OCI-LY3 (cell line): Measurements from ENCODE around the gene ATRX.
"Not testable (repeated sequence)": the region's sequence is repeated elsewhere in the genome, so short reads cannot be mapped to it uniquely, and the experiment has no call there.

Experiments
- H2AFZ ChIP-seq: fragments of 200-600, 300-600 bp; shearing (Covaris generic); 2 replicates; pipeline ENCODE4 v1.6.0; 2014; ENCODE audit warnings: antibody characterized with exemption, low read depth, low read length
- H3K27ac ChIP-seq: fragments of 200-600, 300-600 bp; sonication (generic); 2 replicates; pipeline ENCODE4 v1.5.1; 2014; ENCODE audit warnings: mild to moderate bottlenecking, low read length, moderate library complexity, mixed read lengths
- H3K27me3 ChIP-seq: fragments of 200-600, 300-600 bp; sonication (generic); 2 replicates; pipeline ENCODE4 v1.6.1; 2014; ENCODE audit warnings: low read depth, low read length, mixed read lengths
- H3K36me3 ChIP-seq: fragments of 200-600, 300-600 bp; sonication (generic); replicated peaks from 2 replicates; pipeline ENCODE3; 2014; ENCODE audit warnings: low read depth, low read length, mixed read lengths
- H3K4me1 ChIP-seq: fragments of 300-600, 200-600 bp; sonication (generic); 2 replicates; pipeline ENCODE4 v1.6.1; 2014; ENCODE audit warnings: low read length, mixed read lengths
- H3K4me2 ChIP-seq: fragments of 200-600, 300-600 bp; sonication (generic); 2 replicates; pipeline ENCODE4 v1.6.1; 2014; ENCODE audit warnings: low read length, mixed read lengths
- H3K4me3 ChIP-seq: fragments of 300-600, 200-600 bp; sonication (generic); 2 replicates; pipeline ENCODE4 v1.5.1; 2014; ENCODE audit warnings: antibody characterized with exemption, mild to moderate bottlenecking, low read length, moderate library complexity
- H3K79me2 ChIP-seq: fragments of 300-600, 200-600 bp; shearing (Covaris generic); 2 replicates; pipeline ENCODE4 v1.6.1; 2014; ENCODE audit warnings: mild to moderate bottlenecking, low read length, mixed read lengths
- H3K9ac ChIP-seq: fragments of 300-600, 200-600 bp; shearing (Covaris generic); 2 replicates; pipeline ENCODE4 v1.6.0; 2014; ENCODE audit warnings: mild to moderate bottlenecking, low read length, moderate library complexity
- H3K9me3 ChIP-seq: fragments of 200-600, 300-600 bp; shearing (Covaris generic); 2 replicates; pipeline ENCODE4 v1.6.1; 2014; ENCODE audit warnings: low read length, mixed read lengths; ENCODE audit not compliant: insufficient read depth
- H4K20me1 ChIP-seq: fragments of 200-600, 300-600 bp; sonication (generic); 2 replicates; pipeline ENCODE4 v1.6.1; 2016; ENCODE audit warnings: low read length, mixed read lengths; ENCODE audit not compliant: insufficient read depth
- CTCF ChIP-seq: fragments of 200-600, 300-600 bp; sonication (generic); IDR thresholded peaks from 2 replicates; pipeline ENCODE4 v1.5.1; 2014; ENCODE audit warnings: antibody characterized with exemption, low read length, low read depth
- EZH2phosphoT487 ChIP-seq: fragments of 200-600 bp; shearing (Covaris generic); IDR thresholded peaks from 2 replicates; pipeline ENCODE4 v1.6.1; 2018; ENCODE audit warnings: antibody characterized with exemption, mixed run types, low read depth

The ATRX gene

GRCh38 chrX:77510007-77510406, 276.0 kb downstream of the ATRX start:
- H3K4me3 ChIP-seq: no peak overlapping the region
- H3K9me3 ChIP-seq: no peaks in the 10 kb centered on the region
- no peak overlapping the region for H3K27ac ChIP-seq
- no peak overlapping the region for H3K9ac ChIP-seq
- no peaks in the 10 kb centered on the region for H3K27me3 ChIP-seq
- peaks cover 9% of the 10 kb centered on the region for H3K36me3 ChIP-seq
- no peaks in the 10 kb centered on the region for H4K20me1 ChIP-seq
- H3K79me2 ChIP-seq: no peaks in the 10 kb centered on the region
- TF ChIP-seq EZH2phosphoT487 (no peak), CTCF (no peak)
- H3K4me2 ChIP-seq: no peak overlapping the region
- H2AFZ ChIP-seq: no peak overlapping the region
- no peaks in the 10 kb centered on the region for H3K4me1 ChIP-seq

GRCh38 chrX:77505227-77505626, 280.8 kb downstream of the ATRX start:
- TF ChIP-seq EZH2phosphoT487 (no peak), CTCF (no peak)
- H3K4me2 ChIP-seq: no peak overlapping the region

GRCh38 chrX:77502951-77503525, 283.0 kb downstream of the ATRX start:
- no peak overlapping the region for H3K4me2 ChIP-seq
- H4K20me1 ChIP-seq: no peaks in the 10 kb centered on the region
- TF ChIP-seq CTCF (no peak), EZH2phosphoT487 (no peak)
- no peak overlapping the region for H3K27ac ChIP-seq
- H2AFZ ChIP-seq: no peak overlapping the region
- H3K4me1 ChIP-seq: peaks cover 5% of the 10 kb centered on the region; the same call in 1 of the 2 replicates
- no peaks in the 10 kb centered on the region for H3K9me3 ChIP-seq
- H3K36me3 ChIP-seq: peaks cover 5% of the 10 kb centered on the region
- H3K4me3 ChIP-seq: no peak overlapping the region
- H3K27me3 ChIP-seq: no peaks in the 10 kb centered on the region
- H3K9ac ChIP-seq: no peak overlapping the region
- no peaks in the 10 kb centered on the region for H3K79me2 ChIP-seq

More at GRCh38 chrX:77505227-77505626, 280.8 kb downstream of the ATRX start:
- Histone ChIP-seq H3K9ac (no peak overlapping the region), H4K20me1 (no peaks in the 10 kb centered on the region), H3K4me3 (no peak overlapping the region), H3K4me1 (peaks cover 5% of the 10 kb centered on the region; the same call in 1 of the 2 replicates), H3K27ac (no peak overlapping the region), H2AFZ (no peak overlapping the region), H3K27me3 (no peaks in the 10 kb centered on the region), H3K36me3 (peaks cover 9% of the 10 kb centered on the region), H3K79me2 (no peaks in the 10 kb centered on the region), H3K9me3 (no peaks in the 10 kb centered on the region)

GRCh38 chrX:77500164-77500563, 285.9 kb downstream of the ATRX start:
- not testable (repeated sequence) for H3K4me2 ChIP-seq, H3K79me2 ChIP-seq, H3K9ac ChIP-seq, H4K20me1 ChIP-seq, H3K27ac ChIP-seq, H3K4me3 ChIP-seq, H2AFZ ChIP-seq, H3K27me3 ChIP-seq, H3K36me3 ChIP-seq, H3K9me3 ChIP-seq, H3K4me1 ChIP-seq
